ENCODE measurements around the gene SLC13A3. TPM values are rescaled to one million over a fixed set of nuclear protein-coding genes. Genes with fewer than 3 reads are reported as not detected.

SLC13A3 gene
- polyA plus RNA-seq, 2 donors: 0.22 to 0.45 TPM

DNA sequence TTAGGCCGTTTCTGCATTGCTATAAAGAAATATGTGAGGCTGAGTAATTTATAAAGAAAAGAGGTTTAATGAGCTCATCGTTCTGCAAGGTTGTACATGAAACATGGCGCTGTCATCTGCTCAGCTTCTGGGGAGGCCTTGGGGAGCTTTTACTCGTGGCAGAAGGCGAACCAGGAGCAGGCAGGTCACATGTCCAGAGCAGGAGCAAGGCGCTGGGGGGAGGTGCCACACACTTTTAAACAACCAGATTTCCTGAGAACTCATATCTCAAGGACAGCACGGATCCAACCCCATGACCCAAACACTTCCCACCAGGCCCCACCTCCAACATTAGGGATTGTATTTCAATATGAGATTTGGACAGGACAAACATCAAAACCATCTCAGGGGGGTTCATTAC is 6.4 kb upstream of the SLC13A3 start:
- Histone ChIP-seq H3K27ac (ENCODE audit: low read depth in 2 of 2, low read length in 1 of 2) (no peak overlapping the region), H3K9me3 (ENCODE audit: control insufficient read depth in 2 of 2, insufficient read depth in 1 of 2, low read depth in 1 of 2, low read length in 1 of 2) (no peaks in the 10 kb centered on the region), H3K27me3 (ENCODE audit: control insufficient read depth in 1 of 2, insufficient read depth in 2 of 2, low read length in 2 of 2) (no peaks in the 10 kb centered on the region), H3K4me3 (ENCODE audit: low read depth in 1 of 2, low read length in 2 of 2) (no peak overlapping the region), H3K36me3 (ENCODE audit: control insufficient read depth in 2 of 2, insufficient read depth in 2 of 2, low read length in 1 of 2) (no peaks in the 10 kb centered on the region), H3K4me1 (ENCODE audit: control insufficient read depth in 2 of 2, insufficient read depth in 2 of 2, low read length in 1 of 2) (no peaks in the 10 kb centered on the region)
- WGBS, 2 donors: 82 to 85% methylated on average over 7 of the region's 7 CpGs

DNA sequence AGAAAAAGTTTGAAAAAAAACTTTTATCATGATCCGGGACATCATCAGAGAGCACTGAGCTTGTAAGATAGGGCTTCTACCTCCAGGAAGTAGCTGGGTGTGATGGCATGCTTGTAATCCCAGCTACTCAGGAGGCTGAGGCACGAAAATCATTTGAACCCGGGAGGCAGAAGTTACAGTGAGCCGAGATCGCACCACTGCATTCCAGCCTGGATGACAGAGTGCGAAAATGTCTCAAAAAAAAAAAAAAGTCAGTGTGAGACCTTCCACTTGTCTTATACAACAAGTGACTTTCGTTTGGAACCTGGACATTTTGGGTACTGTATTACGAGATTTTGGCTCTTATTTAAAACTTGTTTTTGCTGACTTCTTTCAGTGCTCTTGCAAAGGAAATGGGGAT is 5.9 kb upstream of the SLC13A3 start:
- Histone ChIP-seq H3K9me3 (ENCODE audit: control insufficient read depth in 2 of 2, insufficient read depth in 1 of 2, low read depth in 1 of 2, low read length in 1 of 2) (no peaks in the 10 kb centered on the region), H3K36me3 (ENCODE audit: control insufficient read depth in 2 of 2, insufficient read depth in 2 of 2, low read length in 1 of 2) (no peaks in the 10 kb centered on the region), H3K27ac (ENCODE audit: low read depth in 2 of 2, low read length in 1 of 2) (no peak overlapping the region), H3K4me1 (ENCODE audit: control insufficient read depth in 2 of 2, insufficient read depth in 2 of 2, low read length in 1 of 2) (no peaks in the 10 kb centered on the region), H3K4me3 (ENCODE audit: low read depth in 1 of 2, low read length in 2 of 2) (no peak overlapping the region), H3K27me3 (ENCODE audit: control insufficient read depth in 1 of 2, insufficient read depth in 2 of 2, low read length in 2 of 2) (no peaks in the 10 kb centered on the region)
- WGBS, 2 donors: 93 to 94% methylated on average over 8 of the region's 8 CpGs

DNA sequence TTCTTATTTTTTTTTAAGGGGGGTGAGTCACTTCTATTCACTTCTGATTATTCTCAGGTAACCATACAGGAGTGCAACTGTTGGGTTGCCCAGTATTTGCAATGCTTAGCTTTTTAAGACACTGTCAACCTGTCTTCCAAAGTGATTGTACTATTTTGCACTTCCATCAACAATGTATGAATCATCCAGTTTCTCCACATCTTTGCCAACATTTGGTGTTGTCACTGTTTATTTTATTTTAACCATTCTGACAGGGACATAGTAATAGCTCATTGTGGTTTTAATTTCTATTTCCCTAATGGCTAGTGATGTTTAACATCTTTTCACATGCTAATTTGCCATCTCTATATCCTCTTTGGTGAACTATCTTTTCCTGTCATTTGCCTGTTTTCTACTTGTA is 1.4 kb upstream of the SLC13A3 start:
- H3K9me3 ChIP-seq (ENCODE audit: control insufficient read depth in 2 of 2, insufficient read depth in 1 of 2, low read depth in 1 of 2, low read length in 1 of 2): no peaks in the 10 kb centered on the region
- peaks cover 3 to 5% of the 10 kb centered on the region in 2 donors for H3K4me1 ChIP-seq (ENCODE audit: control insufficient read depth in 2 of 2, insufficient read depth in 2 of 2, low read length in 1 of 2)
- H3K4me3 ChIP-seq (ENCODE audit: low read depth in 1 of 2, low read length in 2 of 2): no peak overlapping the region
- H3K27ac ChIP-seq (ENCODE audit: low read depth in 2 of 2, low read length in 1 of 2): no peak overlapping the region
- H3K36me3 ChIP-seq (ENCODE audit: control insufficient read depth in 2 of 2, insufficient read depth in 2 of 2, low read length in 1 of 2): no peaks in the 10 kb centered on the region
- H3K27me3 ChIP-seq (ENCODE audit: control insufficient read depth in 1 of 2, insufficient read depth in 2 of 2, low read length in 2 of 2): peaks cover 0 to 5% of the 10 kb centered on the region in 2 donors

- 82 to 85% methylated on average over 10 of the region's 10 CpGs for WGBS, 2 donors
- no peaks in the 10 kb centered on the region for H3K9me3 ChIP-seq (ENCODE audit: control insufficient read depth in 2 of 2, insufficient read depth in 1 of 2, low read depth in 1 of 2, low read length in 1 of 2)
- peaks cover 0 to 5% of the 10 kb centered on the region in 2 donors for H3K27me3 ChIP-seq (ENCODE audit: control insufficient read depth in 1 of 2, insufficient read depth in 2 of 2, low read length in 2 of 2)
- H3K27ac ChIP-seq (ENCODE audit: low read depth in 2 of 2, low read length in 1 of 2): no peak overlapping the region
- no peaks in the 10 kb centered on the region for H3K36me3 ChIP-seq (ENCODE audit: control insufficient read depth in 2 of 2, insufficient read depth in 2 of 2, low read length in 1 of 2)
- H3K4me1 ChIP-seq (ENCODE audit: control insufficient read depth in 2 of 2, insufficient read depth in 2 of 2, low read length in 1 of 2): peaks cover 3 to 5% of the 10 kb centered on the region in 2 donors
- H3K4me3 ChIP-seq (ENCODE audit: low read depth in 1 of 2, low read length in 2 of 2): no peak overlapping the region
These were observed 626 bp downstream of the SLC13A3 start for GRCh38 chr20:46650575-46651090.

GRCh38 chr20:46649965-46650542 is 1.2 kb downstream of the SLC13A3 start:
- H3K27me3 ChIP-seq (ENCODE audit: control insufficient read depth in 1 of 2, insufficient read depth in 2 of 2, low read length in 2 of 2): peaks cover 0 to 5% of the 10 kb centered on the region in 2 donors
- no peaks in the 10 kb centered on the region for H3K9me3 ChIP-seq (ENCODE audit: control insufficient read depth in 2 of 2, insufficient read depth in 1 of 2, low read depth in 1 of 2, low read length in 1 of 2)
- no peak overlapping the region for H3K4me3 ChIP-seq (ENCODE audit: low read depth in 1 of 2, low read length in 2 of 2)
- 93% methylated on average over 9 of the region's 9 CpGs for WGBS, 2 donors
- H3K4me1 ChIP-seq (ENCODE audit: control insufficient read depth in 2 of 2, insufficient read depth in 2 of 2, low read length in 1 of 2): peaks cover 3 to 5% of the 10 kb centered on the region in 2 donors
- H3K27ac ChIP-seq (ENCODE audit: low read depth in 2 of 2, low read length in 1 of 2): no peak overlapping the region
- no peaks in the 10 kb centered on the region for H3K36me3 ChIP-seq (ENCODE audit: control insufficient read depth in 2 of 2, insufficient read depth in 2 of 2, low read length in 1 of 2)

GRCh38 chr20:46649650-46649949 is 1.7 kb downstream of the SLC13A3 start:
- WGBS, 2 donors: 65 to 81% methylated on average over 3 of the region's 3 CpGs
- Histone ChIP-seq H3K4me1 (ENCODE audit: control insufficient read depth in 2 of 2, insufficient read depth in 2 of 2, low read length in 1 of 2) (peaks cover 3 to 5% of the 10 kb centered on the region in 2 donors), H3K36me3 (ENCODE audit: control insufficient read depth in 2 of 2, insufficient read depth in 2 of 2, low read length in 1 of 2) (no peaks in the 10 kb centered on the region), H3K9me3 (ENCODE audit: control insufficient read depth in 2 of 2, insufficient read depth in 1 of 2, low read depth in 1 of 2, low read length in 1 of 2) (no peaks in the 10 kb centered on the region), H3K27ac (ENCODE audit: low read depth in 2 of 2, low read length in 1 of 2) (no peak overlapping the region), H3K27me3 (ENCODE audit: control insufficient read depth in 1 of 2, insufficient read depth in 2 of 2, low read length in 2 of 2) (peaks cover 0 to 5% of the 10 kb centered on the region in 2 donors), H3K4me3 (ENCODE audit: low read depth in 1 of 2, low read length in 2 of 2) (no peak overlapping the region)

DNA sequence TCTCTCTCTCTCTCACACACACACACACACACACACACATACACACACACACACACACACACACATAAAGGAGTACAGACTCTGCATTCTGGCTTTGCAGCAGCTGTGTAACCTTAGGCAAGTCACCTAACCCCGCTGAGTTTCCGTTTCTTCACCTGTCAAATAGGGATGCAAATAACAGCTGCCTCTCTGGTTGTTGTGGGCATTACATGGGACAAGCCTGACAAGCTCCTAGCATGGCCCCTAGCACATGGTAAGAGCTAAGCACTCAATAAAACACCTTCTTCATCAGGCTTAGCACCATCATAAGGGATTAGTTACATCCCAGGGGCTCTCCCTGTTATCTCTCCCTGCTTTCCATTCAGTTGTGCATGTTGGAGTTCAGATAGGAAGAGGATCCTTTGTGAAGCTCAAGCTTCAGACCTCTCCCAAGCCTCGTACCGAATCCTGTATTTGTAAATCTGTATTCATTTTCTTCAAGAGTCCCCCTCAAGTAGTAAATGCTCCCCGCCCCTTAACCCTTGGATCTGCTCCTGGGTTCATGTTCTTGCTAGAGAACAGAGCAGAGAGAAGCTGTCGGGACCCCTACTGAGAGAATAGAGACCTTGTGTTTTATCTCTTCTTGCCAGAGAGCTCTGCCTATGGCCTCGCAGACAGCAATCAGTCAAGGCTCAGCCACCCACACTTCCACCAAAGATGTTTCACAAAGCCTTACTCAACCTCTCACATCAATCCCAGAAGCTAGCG is 2.2 kb downstream of the SLC13A3 start:
- 66 to 74% methylated on average over 8 of the region's 8 CpGs for WGBS, 2 donors
- Histone ChIP-seq H3K9me3 (ENCODE audit: control insufficient read depth in 2 of 2, insufficient read depth in 1 of 2, low read depth in 1 of 2, low read length in 1 of 2) (no peaks in the 10 kb centered on the region), H3K27ac (ENCODE audit: low read depth in 2 of 2, low read length in 1 of 2) (no peak overlapping the region), H3K36me3 (ENCODE audit: control insufficient read depth in 2 of 2, insufficient read depth in 2 of 2, low read length in 1 of 2) (no peaks in the 10 kb centered on the region), H3K4me1 (ENCODE audit: control insufficient read depth in 2 of 2, insufficient read depth in 2 of 2, low read length in 1 of 2) (peaks cover 3 to 5% of the 10 kb centered on the region in 2 donors), H3K27me3 (ENCODE audit: control insufficient read depth in 1 of 2, insufficient read depth in 2 of 2, low read length in 2 of 2) (peaks cover 0 to 5% of the 10 kb centered on the region in 2 donors), H3K4me3 (ENCODE audit: low read depth in 1 of 2, low read length in 2 of 2) (no peak overlapping the region)

DNA sequence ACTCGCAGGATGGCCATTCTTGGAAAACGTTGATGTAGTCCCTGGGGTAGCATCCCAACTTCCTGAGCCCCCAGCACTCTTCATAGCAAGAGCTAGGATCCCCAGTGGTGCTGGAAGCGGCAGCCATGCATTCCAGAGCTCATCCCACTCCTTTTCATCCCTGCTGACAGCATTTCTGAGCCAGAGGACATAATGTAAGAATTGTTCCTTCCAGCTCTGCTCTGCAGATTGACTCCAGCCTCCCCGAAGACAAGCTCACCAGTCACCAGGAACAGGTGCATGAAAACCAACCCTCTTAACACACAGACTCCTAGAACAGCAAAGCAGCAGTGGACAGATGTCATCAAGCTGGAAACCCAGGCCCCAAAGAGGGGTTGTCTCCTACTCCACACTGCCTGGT is 3.8 kb downstream of the SLC13A3 start:
- Histone ChIP-seq H3K4me1 (ENCODE audit: control insufficient read depth in 2 of 2, insufficient read depth in 2 of 2, low read length in 1 of 2) (peaks cover 3 to 5% of the 10 kb centered on the region in 2 donors), H3K27ac (ENCODE audit: low read depth in 2 of 2, low read length in 1 of 2) (no peak overlapping the region), H3K9me3 (ENCODE audit: control insufficient read depth in 2 of 2, insufficient read depth in 1 of 2, low read depth in 1 of 2, low read length in 1 of 2) (no peaks in the 10 kb centered on the region), H3K27me3 (ENCODE audit: control insufficient read depth in 1 of 2, insufficient read depth in 2 of 2, low read length in 2 of 2) (peaks cover 0 to 5% of the 10 kb centered on the region in 2 donors), H3K36me3 (ENCODE audit: control insufficient read depth in 2 of 2, insufficient read depth in 2 of 2, low read length in 1 of 2) (no peaks in the 10 kb centered on the region), H3K4me3 (ENCODE audit: low read depth in 1 of 2, low read length in 2 of 2) (no peak overlapping the region)
- 56 to 64% methylated on average over 4 of the region's 4 CpGs for WGBS, 2 donors

DNA sequence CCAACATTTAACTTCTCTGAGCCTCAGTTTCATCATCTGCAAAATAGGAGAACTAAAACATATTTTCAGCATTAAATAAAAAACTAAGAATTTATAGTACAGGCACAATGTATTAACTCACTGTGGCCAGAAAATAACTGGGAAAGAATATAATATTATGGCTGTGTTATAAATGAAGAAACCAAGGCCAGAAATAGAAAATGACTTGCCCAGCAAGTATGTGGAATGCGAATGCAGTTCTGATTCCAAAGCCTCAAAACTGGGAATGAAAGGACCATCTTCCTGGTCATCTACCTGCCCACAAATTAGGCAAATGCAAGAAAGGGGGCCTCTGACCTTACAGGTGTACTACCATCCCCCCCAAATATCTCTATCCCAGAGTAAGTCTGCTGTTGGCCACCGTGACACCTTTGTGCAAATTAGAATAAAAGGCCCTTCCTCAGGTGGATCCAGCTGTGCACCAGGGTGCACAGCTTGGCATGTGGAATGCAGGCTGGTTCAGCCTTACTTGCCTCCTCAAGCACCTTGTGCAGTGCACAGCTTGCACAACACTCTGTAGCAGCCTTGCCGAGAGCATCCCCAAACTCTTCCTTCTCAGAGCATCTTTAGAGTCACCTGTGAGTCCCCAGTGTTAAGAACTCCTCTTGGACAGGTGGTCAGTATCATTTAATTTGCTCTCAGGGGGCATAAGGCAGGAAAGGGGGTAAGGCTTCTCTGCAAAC is 4.4 kb downstream of the SLC13A3 start:
- no peak overlapping the region for H3K4me3 ChIP-seq (ENCODE audit: low read depth in 1 of 2, low read length in 2 of 2)
- 85 to 88% methylated on average over 3 of the region's 3 CpGs for WGBS, 2 donors
- H3K27ac ChIP-seq (ENCODE audit: low read depth in 2 of 2, low read length in 1 of 2): no peak overlapping the region
- peaks cover 0 to 5% of the 10 kb centered on the region in 2 donors for H3K27me3 ChIP-seq (ENCODE audit: control insufficient read depth in 1 of 2, insufficient read depth in 2 of 2, low read length in 2 of 2)
- no peaks in the 10 kb centered on the region for H3K9me3 ChIP-seq (ENCODE audit: control insufficient read depth in 2 of 2, insufficient read depth in 1 of 2, low read depth in 1 of 2, low read length in 1 of 2)
- H3K4me1 ChIP-seq (ENCODE audit: control insufficient read depth in 2 of 2, insufficient read depth in 2 of 2, low read length in 1 of 2): peaks cover 3 to 5% of the 10 kb centered on the region in 2 donors
- no peaks in the 10 kb centered on the region for H3K36me3 ChIP-seq (ENCODE audit: control insufficient read depth in 2 of 2, insufficient read depth in 2 of 2, low read length in 1 of 2)
